ENCODE measurements around the gene AMDHD2.
A peak's percentile ranks its signal among the peaks of the same experiment; 100 is the strongest.

Gene AMDHD2

DNA sequence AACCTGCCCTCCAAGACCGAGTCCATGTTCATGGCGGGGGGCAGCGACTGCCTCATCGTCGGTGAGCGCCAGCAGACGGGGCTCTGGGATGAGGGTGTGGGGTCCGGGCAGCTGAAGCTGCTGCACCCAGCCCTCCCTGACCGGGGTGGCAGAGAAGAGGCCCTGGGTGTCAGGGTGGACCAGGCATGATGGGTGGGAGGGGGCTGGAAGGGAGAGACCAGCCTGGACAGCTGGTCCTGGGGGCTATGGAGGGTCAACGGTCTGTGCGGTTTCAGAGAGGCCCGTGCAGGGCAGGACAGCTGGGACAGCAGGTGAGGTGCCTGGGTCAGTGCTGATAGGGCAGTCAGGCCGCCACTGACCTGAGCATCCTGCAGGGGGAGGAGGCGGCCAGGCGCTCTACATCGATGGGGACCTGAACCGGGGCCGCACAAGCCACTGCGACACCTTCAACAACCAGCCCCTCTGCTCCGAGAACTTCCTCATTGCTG lies 19.7 kb upstream of the AMDHD2 start:
- DNase-seq = no peak

DNA sequence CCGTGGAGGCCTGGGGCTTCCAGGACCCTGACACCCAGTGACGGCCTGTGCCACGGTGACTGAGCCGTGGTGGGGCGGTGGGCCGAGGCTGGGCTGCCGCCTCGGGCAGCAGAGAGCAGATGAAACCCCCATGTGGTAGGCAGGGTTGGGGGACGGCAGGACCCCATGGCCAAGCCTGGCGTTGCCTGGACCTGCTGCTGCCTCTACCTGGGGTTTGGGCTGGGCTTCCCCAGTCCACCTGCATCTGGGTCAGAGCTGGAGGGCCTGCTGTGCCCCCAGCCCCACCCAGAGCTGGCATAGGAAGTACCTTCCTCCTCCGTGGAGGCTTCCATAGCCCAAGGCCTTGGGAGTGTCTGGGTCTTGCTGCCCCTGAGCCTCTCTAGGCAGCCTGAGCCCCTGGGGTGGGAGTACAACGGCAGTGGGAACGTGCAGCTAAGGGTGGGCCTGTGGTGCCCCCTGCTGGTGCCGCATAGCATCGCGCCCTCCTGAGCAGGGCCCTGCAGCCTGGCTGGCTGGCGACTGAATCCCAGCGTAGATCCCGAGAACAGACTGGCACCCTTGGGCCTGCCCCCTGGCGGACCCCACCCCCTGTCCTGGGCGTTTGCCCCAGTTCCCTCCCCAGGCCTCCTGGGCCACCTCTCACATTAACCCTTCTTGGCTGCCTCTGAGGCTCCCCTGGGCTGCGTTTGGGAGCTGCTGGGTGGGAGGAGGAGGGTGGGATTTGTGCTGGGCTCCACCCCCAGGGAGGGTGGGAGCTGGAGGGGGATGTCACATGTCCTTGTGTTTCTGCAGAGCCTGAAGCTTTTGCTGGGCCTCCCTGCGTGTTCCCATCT lies 19.0 kb upstream of the AMDHD2 start:
- DNase-seq = peak; percentile 66 to 92

DNA sequence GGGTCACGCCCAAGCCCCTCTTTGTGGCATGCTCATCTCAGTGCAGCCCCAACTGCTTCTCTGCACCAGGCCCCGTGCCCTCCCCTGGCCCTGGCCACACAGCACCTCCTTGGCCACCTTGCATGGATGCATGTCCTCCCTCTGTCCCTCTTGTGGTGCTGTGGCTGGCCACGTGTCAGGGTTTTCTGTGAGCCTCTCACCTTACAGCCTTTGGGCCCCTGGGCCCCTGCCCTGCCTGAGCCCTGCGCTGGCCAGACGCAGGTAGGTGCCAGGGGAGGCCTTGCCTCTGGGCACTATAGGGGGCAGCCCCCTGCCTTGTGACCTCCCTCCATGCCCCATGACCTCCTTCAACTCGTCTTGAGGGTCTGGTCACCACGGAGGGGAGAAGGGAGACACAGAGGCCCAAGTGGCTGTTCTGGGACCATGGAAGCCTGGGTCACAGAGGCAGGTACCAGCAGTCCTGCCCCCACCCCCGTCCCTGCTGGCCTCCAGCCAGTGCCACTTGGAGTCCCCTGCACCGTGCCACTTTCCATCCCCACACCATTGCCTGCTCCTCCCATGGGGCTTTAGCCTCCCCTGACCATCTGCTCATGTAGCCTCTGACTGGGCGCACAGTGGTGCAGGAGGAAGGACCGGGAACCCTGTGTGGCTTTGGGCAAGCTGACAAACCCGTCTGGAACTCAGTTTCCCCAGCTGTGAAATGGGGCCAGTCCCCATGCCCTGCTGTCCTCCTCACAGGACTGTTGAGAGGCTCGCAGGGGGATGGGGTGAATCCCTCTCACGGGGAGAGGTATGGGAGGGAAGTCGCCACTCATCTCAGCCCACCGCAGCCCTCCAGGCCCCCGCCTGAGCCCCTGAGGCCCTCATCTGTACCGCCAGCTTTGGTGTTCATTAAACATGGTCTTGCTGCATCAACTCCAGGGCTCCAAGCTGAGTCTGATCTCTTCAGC lies 17.9 kb upstream of the AMDHD2 start:
- no peak for DNase-seq

GRCh38 chr16:2505695-2506094 lies 14.5 kb upstream of the AMDHD2 start:
- DNase-seq = no peak

DNA sequence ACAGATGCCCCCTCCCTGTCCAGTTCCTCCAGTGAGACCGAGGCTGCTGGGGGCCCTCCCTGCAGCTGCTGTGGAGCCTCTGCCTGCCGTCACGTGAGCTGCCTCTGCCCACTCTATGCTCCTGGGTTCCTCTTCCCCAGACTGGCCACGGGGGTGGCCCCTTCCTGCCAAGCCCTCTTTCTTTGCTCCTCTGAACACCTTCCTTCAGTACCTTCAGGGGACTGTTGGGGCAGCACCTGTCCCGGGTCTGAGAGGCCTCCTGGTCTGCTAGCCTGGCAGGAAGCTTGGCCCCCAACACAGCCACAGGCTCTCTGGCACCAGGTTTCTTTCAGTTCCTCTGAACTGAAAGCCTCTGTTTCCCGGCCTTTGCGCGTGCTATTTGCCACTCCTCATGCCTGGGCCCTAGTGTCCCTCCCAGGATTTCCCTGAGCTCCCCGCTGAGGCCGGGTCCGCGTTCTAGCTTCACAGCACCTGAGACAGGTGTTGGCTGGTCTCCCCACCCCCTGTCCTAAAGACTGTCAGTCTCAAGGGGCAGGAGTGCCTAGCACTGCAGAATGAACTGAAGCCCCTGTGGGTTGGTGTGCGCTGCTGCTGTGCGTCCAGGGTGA lies 13.0 kb upstream of the AMDHD2 start:
- DNase-seq = peak; percentile 61 to 63

DNA sequence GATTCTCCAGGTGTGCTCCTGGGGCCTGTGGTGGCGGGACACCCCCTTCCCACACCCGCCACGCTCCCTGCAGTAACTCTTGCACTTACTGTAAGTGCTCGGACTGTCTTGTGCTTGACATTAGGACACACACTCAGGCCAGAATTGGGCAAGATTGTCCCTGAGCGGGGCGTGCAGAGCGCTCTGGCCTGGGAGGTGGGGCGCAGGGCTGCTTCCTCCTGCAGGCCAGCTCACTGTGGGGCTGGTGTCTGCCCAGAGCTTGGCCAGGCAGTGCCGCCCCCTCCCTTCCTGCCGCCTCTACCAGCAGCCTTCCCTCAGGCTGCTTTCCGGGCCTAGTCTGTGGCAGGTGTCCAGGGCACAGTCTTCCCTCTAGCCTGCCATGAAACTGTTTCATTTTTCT lies 12.5 kb upstream of the AMDHD2 start:
- DNase-seq = peak; percentile 75 to 77

DNA sequence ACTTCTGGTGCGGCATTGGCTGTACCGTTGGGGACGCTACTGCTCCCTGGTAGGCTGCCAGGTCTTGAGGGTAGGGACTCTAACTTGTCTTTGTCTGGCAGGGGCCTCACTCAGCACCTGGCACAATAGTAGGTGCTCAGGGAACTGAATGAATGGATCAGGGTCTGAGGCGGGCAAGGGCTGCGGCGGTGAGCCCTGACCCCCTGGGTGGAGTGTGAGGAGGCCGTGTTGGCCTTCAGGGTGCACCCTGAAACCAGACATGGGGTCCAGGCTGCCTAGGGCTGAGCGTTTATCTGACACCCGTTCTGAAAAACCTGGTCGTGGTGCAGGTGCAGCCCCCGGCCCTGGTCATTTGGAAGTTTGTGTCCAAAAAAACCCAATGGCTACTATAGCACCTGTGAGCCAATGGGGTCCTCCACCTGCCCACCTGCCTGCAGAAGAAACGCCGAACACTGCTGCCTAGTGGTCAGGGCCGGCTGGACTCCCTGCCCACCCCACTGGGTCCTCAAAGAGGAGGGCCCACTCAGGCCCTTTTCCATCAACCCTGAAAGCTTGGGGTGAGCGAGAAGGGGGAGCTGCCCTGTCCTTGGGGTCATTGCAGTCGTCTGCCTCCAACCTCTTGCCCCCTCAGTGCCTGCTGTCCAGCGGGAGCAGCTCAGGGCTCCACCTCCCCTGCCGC lies 11.3 kb upstream of the AMDHD2 start:
- DNase-seq = no peak

DNA sequence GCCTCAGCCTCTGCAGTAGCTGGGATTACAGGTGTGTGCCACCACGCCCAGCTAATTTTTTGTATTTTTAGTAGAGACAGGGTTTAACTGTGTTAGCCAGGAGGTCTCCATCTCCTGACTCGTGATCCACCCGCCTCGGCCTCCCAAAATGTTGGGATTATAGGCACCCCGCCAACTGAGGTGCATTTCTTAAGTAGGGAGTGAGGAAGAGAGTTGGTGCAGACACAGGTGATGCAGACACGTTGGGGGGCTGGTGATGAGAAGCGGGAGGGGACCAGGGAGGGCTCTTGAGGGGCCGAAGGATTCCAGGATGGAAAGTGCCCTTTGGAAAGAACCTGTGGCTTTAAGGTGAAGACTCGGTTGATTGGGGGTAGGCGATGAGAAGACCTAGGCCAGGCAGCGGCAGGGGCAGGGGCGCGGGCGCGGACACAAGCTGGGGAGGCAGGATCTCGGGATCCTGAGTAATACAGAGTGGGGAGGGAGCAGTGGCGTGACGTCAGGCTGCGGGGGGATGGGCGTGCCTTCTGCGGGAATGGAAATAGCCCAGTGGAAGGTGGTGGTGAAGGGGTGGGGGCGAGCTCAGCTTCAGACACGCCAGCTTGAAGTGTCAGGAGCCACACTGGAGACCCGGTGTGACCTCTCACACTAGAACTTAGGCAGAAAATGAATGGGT lies 8.9 kb upstream of the AMDHD2 start:
- peak in 1 of 2 donors; percentile 34 for DNase-seq

DNA sequence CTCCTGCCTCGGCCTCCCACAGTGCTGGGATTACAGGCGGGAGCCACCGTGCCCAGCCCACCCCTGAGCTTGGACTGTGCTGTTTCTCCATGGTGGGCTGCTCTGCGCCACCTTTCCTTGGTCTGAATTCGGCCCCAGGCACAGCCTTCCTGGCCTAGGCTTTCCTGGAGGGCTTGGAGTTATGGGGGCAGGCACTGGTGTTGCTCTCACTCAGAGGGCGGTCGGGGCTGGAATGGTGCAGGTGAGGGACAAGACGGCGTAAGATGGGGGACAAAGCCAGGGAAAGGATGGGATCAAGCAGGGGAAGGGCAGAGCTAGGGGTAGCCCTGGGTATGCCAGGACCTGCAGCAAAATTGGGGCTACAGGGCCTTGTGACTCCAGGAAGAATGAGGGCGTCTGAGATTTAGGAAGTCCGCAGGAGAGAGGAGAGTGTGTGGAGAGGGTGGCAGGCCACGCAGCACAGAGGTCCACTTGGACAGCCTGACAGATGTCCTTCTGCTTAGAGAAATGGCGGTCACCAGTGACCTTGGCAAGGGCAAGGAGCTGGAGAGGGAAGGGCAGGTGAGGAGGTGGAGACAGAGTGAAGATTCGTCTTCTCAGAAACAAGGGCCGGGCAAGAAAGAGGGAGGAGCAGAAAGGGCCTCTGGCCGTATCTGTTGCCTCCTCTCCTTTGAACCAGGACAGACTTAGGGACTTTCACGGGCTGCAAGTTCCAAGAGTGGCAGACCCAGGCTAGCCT lies 8.0 kb upstream of the AMDHD2 start:
- no peak for DNase-seq

DNA sequence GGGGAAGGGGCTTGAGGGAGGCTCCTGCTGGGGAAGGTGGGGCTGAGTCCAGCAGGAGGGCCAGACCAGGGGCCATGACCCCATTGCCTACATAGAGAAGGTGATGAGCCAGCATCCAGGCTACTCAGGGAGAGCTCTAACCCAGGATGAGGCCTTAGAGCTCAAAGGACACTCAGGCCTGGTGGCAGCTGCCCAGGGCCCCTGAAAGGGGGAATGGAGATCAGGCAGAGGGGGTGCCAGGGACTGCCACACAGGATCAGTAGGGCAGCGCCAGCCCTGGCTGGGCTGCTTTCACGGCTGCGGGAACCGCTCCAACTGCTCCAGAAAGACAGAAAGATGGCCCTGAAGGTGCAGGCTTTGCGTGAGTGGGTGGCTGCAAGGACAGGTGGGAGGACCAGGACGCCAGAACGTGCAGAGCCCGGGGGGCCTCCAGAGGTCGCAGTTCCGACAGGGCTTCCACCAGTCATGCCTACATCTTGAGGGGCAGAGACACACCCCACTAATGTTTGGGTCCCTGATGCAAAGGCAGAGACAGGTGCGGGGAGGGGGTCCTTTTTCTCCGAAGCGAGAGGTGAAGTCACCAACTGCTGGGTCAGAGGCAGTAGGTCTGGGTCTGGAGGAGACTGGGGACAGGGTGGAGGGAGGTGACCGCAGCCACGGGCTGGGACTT lies 7.3 kb upstream of the AMDHD2 start:
- DNase-seq = no peak

DNA sequence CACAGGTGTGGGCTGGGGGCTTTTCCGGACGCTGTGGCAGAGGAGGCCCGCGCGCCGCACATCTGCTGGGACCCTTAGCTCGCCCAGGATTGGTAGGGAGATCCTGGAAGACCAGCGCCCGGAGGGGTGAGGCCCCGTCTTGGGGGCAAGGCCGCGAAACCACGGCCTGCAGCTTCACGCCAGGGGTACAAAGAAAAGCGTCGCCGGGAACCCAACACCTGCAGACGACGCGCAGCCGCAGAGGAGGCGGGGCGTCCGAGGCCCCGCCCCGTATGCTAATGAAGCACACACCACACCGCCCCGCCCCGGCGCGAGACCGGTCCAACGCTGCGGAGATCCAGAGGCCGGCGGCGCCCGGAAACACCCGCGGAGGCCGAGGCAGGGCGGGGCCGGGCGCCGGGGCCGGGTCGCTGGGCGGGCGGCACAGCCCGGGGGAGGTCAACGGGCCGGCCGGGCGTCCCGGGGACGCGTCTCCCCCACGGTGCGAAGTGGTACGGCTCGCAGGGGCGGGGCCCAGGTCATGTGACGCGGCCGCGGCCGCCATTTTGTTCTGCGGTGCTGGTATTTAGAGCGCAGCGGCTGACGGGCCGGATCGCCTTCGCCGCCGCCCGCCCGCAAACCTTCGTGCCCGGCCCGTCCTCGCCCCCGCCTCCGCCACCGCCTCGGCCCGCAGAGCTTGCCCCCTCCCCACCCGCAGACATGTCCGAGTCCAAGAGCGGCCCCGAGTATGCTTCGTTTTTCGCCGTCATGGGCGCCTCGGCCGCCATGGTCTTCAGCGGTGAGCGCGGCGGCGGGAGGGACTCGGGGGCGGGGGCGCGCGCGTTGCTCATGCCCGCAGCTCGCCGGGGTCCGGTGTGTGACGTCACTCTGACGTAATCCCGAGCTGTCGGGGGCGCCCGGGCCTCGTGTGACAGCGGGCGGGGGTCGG lies 6.5 kb upstream of the AMDHD2 start, which contains the start of gene ATP6V0C:
TSS of gene ATP6V0C (plus strand) at position 548 of the 928 bp plus-strand sequence. CDS start at position 700, 152 bp downstream.
- peak; percentile 84 to 95 for DNase-seq

DNA sequence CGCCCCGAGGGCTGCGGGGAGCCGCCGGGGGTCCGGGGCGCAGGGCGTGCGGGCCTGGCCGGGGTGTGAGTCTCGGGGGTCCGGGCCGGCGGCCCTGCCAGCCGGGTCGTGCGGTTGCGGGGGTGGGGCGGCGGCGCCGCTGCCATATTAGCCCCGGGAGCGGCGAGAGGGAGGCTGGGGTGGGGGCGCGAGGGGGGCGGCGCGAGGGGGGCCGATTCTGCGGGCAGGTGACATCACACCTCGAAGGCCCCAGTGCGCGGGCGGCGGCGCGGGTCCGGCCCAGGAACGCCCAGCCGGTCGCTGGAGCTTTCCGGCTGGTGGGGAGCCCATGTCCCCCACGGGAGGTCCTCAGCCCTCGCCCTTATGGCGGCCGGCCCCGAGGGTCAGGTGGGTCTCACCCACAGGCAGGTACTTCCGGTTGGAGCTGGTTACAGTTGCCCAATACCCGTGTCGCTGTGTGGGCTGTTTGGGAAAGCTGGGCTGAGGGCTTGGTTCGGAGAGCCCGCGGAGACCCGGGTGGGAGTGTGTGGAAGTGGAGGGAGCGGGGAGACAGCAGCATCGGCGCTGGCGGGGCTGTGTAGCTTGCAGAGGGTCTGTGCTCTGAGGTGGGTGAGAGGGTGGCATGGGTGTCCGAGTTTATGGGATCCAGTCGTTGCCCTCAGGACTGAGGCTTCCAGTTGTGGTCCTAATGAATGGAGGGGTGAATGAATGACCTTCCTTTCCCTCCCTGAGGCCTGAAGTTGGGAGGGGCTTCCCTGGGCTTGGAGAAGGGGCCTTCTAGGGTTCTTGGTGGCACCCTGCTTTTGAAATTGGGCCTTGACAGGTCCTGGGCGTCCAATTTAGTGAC lies 5.6 kb upstream of the AMDHD2 start:
- peak in 1 of 2 donors; percentile 42 for DNase-seq

DNA sequence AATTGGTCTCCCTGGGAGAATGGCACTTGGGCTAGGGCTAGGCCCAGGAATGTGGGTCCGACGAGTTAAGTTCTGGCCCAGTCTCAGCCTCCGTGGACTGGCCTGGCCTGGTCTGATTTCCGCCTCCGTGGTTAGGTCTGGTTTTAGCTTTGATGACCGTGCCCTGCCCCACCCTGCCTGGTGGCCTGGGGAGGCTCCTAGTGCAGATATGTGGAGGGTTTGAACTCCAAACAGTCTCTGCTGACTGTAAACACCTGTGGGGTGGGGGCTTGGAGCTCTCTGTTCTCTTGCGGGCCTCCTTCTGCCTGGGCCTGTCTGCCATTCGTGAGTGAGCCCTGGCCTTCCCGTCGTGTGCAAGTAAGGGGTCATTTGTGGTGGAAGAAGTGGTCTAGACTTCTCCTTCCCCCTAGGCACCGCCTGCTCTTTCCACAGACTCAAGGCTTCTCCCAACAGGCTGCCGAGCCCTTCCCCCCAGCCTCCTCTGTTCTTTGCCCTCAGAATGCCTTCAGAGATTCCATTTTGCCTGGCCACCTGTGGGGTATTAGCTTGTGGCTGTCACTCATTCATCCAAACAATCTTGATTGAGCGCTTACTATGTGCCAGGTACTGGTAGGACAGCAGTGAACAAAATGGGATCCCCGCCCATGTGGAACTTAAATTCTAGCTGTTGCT lies 4.9 kb upstream of the AMDHD2 start:
- DNase-seq = peak in 1 of 2 donors; percentile 44

- DNase-seq = peak; percentile 72
Observed at GRCh38 chr16:2516391-2517240, 3.6 kb upstream of the AMDHD2 start.

- no peak for DNase-seq
Observed at GRCh38 chr16:2517954-2518605, 2.1 kb upstream of the AMDHD2 start.
